Chondrocyte (in vitro differentiated cells): ENCODE results near the gene CAB39L. TPM values are rescaled to one million over a fixed set of nuclear protein-coding genes. Genes with fewer than 3 reads are reported as not detected.

ENCODE experiments used
- DNase-seq: peaks from one replicate; pipeline ENCODE4 v3.0.0; 2021; ENCODE audit warnings: mixed read lengths, low spot score
- H3K27ac Mint-ChIP-seq: one replicate; pipeline ENCODE4 v1.8.0; 2021; ENCODE audit warnings: mild to moderate bottlenecking, moderate library complexity, mixed read lengths; ENCODE audit not compliant: unreplicated experiment
- H3K27me3 Mint-ChIP-seq: 2 replicates; pipeline ENCODE4 v1.8.0; 2021; ENCODE audit warnings: low read depth, mixed read lengths
- H3K36me3 Mint-ChIP-seq: 2 replicates; pipeline ENCODE4 v1.8.0; 2021; ENCODE audit warnings: low read depth, mixed read lengths
- H3K4me1 Mint-ChIP-seq: 2 replicates; pipeline ENCODE4 v1.8.0; 2021; ENCODE audit warnings: low read depth, mild to moderate bottlenecking, mixed read lengths
- H3K4me3 Mint-ChIP-seq: one replicate; pipeline ENCODE4 v1.8.0; 2021; ENCODE audit warnings: mild to moderate bottlenecking, moderate library complexity, mixed read lengths; ENCODE audit not compliant: unreplicated experiment
- H3K9me3 Mint-ChIP-seq: 2 replicates; pipeline ENCODE4 v1.8.0; 2021; ENCODE audit warnings: low read depth, mixed read lengths
- total RNA-seq: library from RNA; stranded (reverse); gene quantifications from 3 replicates; pipeline ENCODE4 v1.2.1, GENCODE V29; 2021
- TF ChIP-seq, protein P1 (sequence below): fragments of 200-600 bp; sonication (generic); IDR thresholded peaks from 2 replicates; pipeline ENCODE4 v1.5.0; 2021; ENCODE audit warnings: antibody characterized with exemption, mild to moderate bottlenecking, moderate library complexity

CAB39L gene
- total RNA-seq, 1 donor from 2014 or later = 6.0 TPM

DNA sequence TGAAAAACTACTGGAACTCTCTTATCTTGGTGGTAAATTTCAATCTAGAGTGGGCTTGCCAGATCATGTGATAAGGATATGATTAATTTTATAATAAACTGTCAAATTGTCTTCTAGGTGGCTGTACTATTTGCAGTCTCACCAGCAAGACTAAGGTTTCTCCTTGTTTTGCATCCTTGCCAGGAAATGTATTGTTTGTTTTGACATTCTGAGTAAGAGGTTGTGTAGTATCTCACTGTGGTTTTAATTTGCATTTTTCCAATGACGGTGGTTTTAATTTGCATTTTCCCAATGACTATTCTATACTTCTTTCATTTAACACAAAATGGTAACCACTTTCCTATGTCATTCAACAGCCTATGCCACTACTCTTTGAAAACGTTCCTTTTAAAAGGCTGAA lies 2.0 kb downstream of the CAB39L start:
- Mint-ChIP-seq H3K9me3 (no peaks in the 10 kb centered on the region), H3K27me3 (no peaks in the 10 kb centered on the region), H3K36me3 (no peaks in the 10 kb centered on the region), H3K4me1 (peaks cover 34% of the 10 kb centered on the region), H3K4me3 (no peak overlapping the region), H3K27ac (no peak overlapping the region)
- DNase-seq = no peak
- TF ChIP-seq, protein P1, sequence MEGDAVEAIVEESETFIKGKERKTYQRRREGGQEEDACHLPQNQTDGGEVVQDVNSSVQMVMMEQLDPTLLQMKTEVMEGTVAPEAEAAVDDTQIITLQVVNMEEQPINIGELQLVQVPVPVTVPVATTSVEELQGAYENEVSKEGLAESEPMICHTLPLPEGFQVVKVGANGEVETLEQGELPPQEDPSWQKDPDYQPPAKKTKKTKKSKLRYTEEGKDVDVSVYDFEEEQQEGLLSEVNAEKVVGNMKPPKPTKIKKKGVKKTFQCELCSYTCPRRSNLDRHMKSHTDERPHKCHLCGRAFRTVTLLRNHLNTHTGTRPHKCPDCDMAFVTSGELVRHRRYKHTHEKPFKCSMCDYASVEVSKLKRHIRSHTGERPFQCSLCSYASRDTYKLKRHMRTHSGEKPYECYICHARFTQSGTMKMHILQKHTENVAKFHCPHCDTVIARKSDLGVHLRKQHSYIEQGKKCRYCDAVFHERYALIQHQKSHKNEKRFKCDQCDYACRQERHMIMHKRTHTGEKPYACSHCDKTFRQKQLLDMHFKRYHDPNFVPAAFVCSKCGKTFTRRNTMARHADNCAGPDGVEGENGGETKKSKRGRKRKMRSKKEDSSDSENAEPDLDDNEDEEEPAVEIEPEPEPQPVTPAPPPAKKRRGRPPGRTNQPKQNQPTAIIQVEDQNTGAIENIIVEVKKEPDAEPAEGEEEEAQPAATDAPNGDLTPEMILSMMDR = no peak

DNA sequence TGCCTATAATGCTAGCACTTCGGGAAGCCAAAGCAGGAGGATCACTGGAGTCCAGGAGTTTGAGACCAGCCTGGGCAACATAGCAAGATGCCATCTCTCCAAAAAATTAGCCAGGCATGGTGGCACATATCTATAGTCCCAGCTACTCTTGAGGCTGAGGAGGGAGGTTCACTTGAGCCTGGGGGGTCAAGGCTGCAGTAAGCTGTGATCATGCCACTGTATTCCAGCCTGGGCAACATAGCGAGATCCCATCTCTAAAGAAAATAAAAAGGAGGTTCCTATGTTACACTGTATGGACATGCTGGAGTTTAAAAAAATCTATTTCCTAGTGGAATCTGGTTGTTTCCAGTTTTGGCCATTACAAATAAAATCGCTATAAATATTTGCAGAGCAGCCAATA lies 2.6 kb downstream of the CAB39L start:
- Mint-ChIP-seq H3K27me3 (no peaks in the 10 kb centered on the region), H3K27ac (no peak overlapping the region), H3K9me3 (no peaks in the 10 kb centered on the region), H3K36me3 (no peaks in the 10 kb centered on the region), H3K4me1 (peaks cover 40% of the 10 kb centered on the region), H3K4me3 (no peak overlapping the region)
- DNase-seq = no peak
- TF ChIP-seq, protein P1 = no peak

DNA sequence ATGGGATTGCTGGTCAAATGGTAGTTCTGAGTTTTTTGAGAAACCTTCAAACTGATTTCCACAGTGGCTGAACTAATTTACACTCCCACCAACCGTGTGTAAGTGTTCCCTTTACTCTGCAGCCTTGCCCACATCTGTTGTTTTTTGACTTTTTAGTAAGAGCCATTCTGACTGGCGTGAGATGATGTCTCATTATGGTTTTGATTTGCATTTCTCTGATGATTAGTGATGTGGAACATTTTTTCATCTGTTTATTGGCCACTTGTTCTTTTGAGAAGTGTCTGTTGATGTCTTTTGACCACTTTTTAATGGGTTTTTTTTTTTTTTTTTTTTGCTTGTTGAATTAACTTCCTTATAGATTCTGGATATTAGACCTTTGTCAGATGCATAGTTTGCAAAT lies 4.3 kb downstream of the CAB39L start:
- no peak for DNase-seq
- H3K4me3 Mint-ChIP-seq = no peak overlapping the region
- peaks cover 31% of the 10 kb centered on the region for H3K4me1 Mint-ChIP-seq
- H3K27ac Mint-ChIP-seq = no peak overlapping the region
- H3K36me3 Mint-ChIP-seq = no peaks in the 10 kb centered on the region
- H3K27me3 Mint-ChIP-seq = no peaks in the 10 kb centered on the region
- no peaks in the 10 kb centered on the region for H3K9me3 Mint-ChIP-seq
- TF ChIP-seq, protein P1 = no peak

DNA sequence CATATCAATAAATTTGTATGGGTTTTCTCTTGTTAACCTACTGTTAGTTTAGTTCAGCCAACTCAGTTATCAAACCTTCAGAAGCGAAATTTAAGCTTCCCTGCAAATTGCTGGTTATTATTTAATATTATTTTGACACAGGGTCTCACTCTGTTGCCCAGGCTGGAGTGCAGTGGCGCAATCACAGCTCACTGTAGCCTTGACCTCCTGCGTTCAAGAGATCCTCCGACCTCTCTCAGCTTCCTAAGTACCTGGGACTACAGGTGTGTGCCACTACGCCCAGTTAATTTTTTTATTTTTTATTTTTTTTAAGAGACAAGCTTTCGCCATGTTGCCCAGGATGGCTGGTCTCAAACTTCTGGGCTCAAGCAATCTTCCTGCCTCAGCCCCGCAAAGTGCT lies 6.2 kb downstream of the CAB39L start:
- Mint-ChIP-seq H3K4me1 (peaks cover 20% of the 10 kb centered on the region), H3K27me3 (no peaks in the 10 kb centered on the region), H3K27ac (no peak overlapping the region), H3K9me3 (no peaks in the 10 kb centered on the region), H3K36me3 (peaks cover 3% of the 10 kb centered on the region), H3K4me3 (no peak overlapping the region)
- TF ChIP-seq, protein P1 = no peak
- no peak for DNase-seq

DNA sequence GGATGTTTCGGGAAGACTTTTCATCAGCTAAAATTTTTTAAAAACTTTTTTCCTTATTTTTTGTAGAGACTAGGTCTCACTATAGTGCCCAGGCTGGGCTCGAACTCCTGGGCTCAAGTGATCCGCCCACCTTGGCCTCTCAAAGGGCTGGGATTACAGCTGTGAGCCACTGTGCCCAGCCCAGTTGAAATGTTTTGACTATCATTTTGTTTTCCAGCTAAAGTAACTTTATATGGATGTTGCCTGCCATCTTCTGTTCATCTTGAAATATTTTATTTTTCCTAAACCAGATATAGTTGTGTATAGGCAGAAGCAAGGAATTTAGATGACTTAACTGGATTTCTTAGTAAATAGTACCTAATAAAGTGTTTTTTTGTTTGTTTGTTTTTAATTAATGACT lies 7.0 kb downstream of the CAB39L start:
- peaks cover 19% of the 10 kb centered on the region for H3K4me1 Mint-ChIP-seq
- TF ChIP-seq, protein P1 = peak; percentile 85
- H3K27me3 Mint-ChIP-seq = no peaks in the 10 kb centered on the region
- H3K36me3 Mint-ChIP-seq = peaks cover 3% of the 10 kb centered on the region
- H3K9me3 Mint-ChIP-seq = no peaks in the 10 kb centered on the region
- no peak overlapping the region for H3K4me3 Mint-ChIP-seq
- no peak for DNase-seq
- H3K27ac Mint-ChIP-seq = peak overlapping the region; percentile 93
